ENCODE measurements around the gene OCA2. TPM values are rescaled to one million over a fixed set of nuclear protein-coding genes. Genes with fewer than 3 reads are reported as not detected.

The OCA2 gene
- total and polyA plus RNA-seq, 2 of the 8 experiments (the other 6 are each of a cell fraction or from before 2014, with no cell fraction given): 0.20 TPM

DNA sequence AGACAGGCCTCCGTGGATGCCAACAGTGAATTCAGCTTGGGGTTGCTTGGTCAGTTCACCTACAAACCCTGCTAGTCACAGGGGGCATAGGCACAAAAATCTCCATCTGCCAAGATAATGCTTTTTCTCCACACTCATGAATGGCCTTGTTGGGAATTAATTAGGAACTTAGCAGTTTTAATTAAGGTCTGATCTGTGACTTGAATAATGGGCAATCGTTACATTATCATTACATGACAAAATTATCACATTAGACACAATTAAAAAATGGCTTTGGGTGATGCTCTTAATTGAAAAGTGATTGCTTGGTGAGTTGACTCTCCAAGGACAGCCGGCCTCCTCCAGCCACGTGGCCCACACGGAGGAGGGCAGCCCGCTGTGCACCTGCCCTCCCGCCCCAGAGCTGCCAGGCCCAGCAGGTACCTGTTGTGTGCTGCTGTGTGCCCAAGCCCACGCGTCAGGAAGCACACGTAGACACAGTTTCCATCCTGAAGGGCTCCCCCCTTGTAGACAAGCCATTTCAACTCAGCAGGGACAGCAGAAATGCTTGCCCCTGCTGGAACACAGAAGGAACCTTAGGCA lies 274.2 kb downstream of the OCA2 start:
- Histone ChIP-seq H2BK120ac (replicated peaks; ENCODE audit: low read depth, low read length) (no peak overlapping the region), H4K5ac (ENCODE audit: insufficient read length, low read depth, low read length) (no peak overlapping the region), H3K9me3 (ENCODE audit: insufficient read depth in 2 of 2, low read depth in 1 of 2, low read length in 1 of 2) (no peaks in the 10 kb centered on the region), H2BK15ac (ENCODE audit: low read length) (no peak overlapping the region), H3K4me1 (replicated peaks in 1 of 4; ENCODE audit: control insufficient read depth in 3 of 4, insufficient read depth in 4 of 4, low read length in 3 of 4) (no peaks in the 10 kb centered on the region; a peak in 1 of 7 replicates), H3K9ac (replicated peaks in 1 of 4; ENCODE audit: extremely low read depth in 1 of 4, low read depth in 3 of 4, low read length in 3 of 4) (no peak overlapping the region), H3K36me3 (ENCODE audit: control insufficient read depth in 2 of 4, insufficient read depth in 4 of 4, low read length in 3 of 4) (no peaks in the 10 kb centered on the region), H2BK20ac (ENCODE audit: low read length) (no peak overlapping the region), H2AK5ac (ENCODE audit: low read depth, low read length) (no peak overlapping the region), H3K4ac (replicated peaks; ENCODE audit: insufficient read length, low read depth, low read length) (no peak overlapping the region), H3K4me2 (ENCODE audit: insufficient read depth in 1 of 2, low read depth in 2 of 2, low read length in 2 of 2) (no peak overlapping the region), H4K20me1 (replicated peaks in 1 of 2; ENCODE audit: control insufficient read depth in 1 of 2, insufficient read depth in 2 of 2, low read length in 2 of 2) (peaks cover 0 to 5% of the 10 kb centered on the region in 2 experiments), H3K27me3 (replicated peaks in 1 of 4; ENCODE audit: control insufficient read depth in 3 of 4, extremely low read depth in 1 of 4, insufficient read depth in 3 of 4, low read length in 3 of 4) (no peaks in the 10 kb centered on the region; a peak in 1 of 7 replicates), H2BK12ac (ENCODE audit: low read depth, low read length) (no peak overlapping the region), H3K79me1 (ENCODE audit: low read depth, low read length) (no peaks in the 10 kb centered on the region), H4K91ac (replicated peaks; ENCODE audit: insufficient read length, low read length) (no peak overlapping the region), H2AFZ (ENCODE audit: low read length) (no peak overlapping the region), H3K56ac (replicated peaks; ENCODE audit: insufficient read length, low read depth, low read length) (no peak overlapping the region), H3K14ac (ENCODE audit: insufficient read length) (no peak overlapping the region), H3K23ac (ENCODE audit: insufficient read length) (no peak overlapping the region), H3K18ac (ENCODE audit: extremely low read depth, low read length) (no peak overlapping the region), H3K4me3 (ENCODE audit: extremely low read depth in 1 of 4, insufficient read depth in 2 of 4, low read depth in 3 of 4, low read length in 4 of 4) (no peak overlapping the region), H3K27ac (ENCODE audit: low read depth, low read length) (no peak overlapping the region), H2BK5ac (ENCODE audit: low read depth, low read length) (no peak overlapping the region), H3K79me2 (ENCODE audit: control insufficient read depth in 1 of 2, insufficient read depth in 2 of 2, low read length in 2 of 2) (no peaks in the 10 kb centered on the region), H3K23me2 (ENCODE audit: low read depth, low read length) (no peaks in the 10 kb centered on the region), H4K8ac (ENCODE audit: extremely low read depth, insufficient read depth, low read length) (no peak overlapping the region)
- CTCF ChIA-PET (ENCODE audit: partially characterized antibody): no interaction called here
- no peak for FAIRE-seq
- POLR2A ChIA-PET (ENCODE audit: partially characterized antibody): no interaction called here
- 85% methylated on average over 10 of the region's 10 CpGs; no CpG with 5 or more reads in 1 of the 2 experiments for WGBS, 2 experiments (ENCODE audit: extremely low coverage in 1 of 2, insufficient coverage in 1 of 2, insufficient read length in 1 of 2, insufficient replicate concordance in 2 of 2, low coverage in 1 of 2, low lambda C conversion rate in 2 of 2, missing lambda C conversion rate in 1 of 2)
- no peak for DNase-seq (ENCODE audit: low read depth in 1 of 2, low spot score in 2 of 2)
- TF ChIP-seq JUND (IDR thresholded peaks at IDR 0.05; ENCODE audit: low read length): no peak
- no peak for TF ChIP-seq SRF (IDR thresholded peaks at IDR 0.05; ENCODE audit: low read depth, low read length)
- no peak for TF ChIP-seq SIX5 (IDR thresholded peaks at IDR 0.05; ENCODE audit: low read depth, low read length)
- TF ChIP-seq BCL11A (IDR thresholded peaks at IDR 0.05; ENCODE audit: low read depth in 2 of 2, low read length in 2 of 2): no peak
- TF ChIP-seq MAFK (IDR thresholded peaks at IDR 0.05; ENCODE audit: low read depth, low read length): no peak
- no peak for TF ChIP-seq RFX5 (IDR thresholded peaks at IDR 0.05; ENCODE audit: borderline replicate concordance, low read depth, low read length)
- TF ChIP-seq GABPA (IDR thresholded peaks at IDR 0.05; ENCODE audit: borderline replicate concordance, insufficient read depth, low read length): no peak
- TF ChIP-seq RXRA (IDR thresholded peaks at IDR 0.05; ENCODE audit: insufficient read depth, low read depth, low read length): no peak
- TF ChIP-seq CREB1 (IDR thresholded peaks at IDR 0.05): no peak
- no peak for TF ChIP-seq CBX5 (IDR thresholded peaks at IDR 0.05; ENCODE audit: low read depth, low read length)
- no peak for TF ChIP-seq HDAC2 (IDR thresholded peaks at IDR 0.05; ENCODE audit: borderline replicate concordance in 1 of 2, low read depth in 2 of 2, low read length in 2 of 2)
- TF ChIP-seq, protein P1, sequence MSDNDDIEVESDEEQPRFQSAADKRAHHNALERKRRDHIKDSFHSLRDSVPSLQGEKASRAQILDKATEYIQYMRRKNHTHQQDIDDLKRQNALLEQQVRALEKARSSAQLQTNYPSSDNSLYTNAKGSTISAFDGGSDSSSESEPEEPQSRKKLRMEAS (IDR thresholded peaks at IDR 0.05): no peak
- TF ChIP-seq TAF7 (optimal IDR thresholded peaks at IDR 0.05; ENCODE audit: borderline replicate concordance, low read depth, low read length): no peak

Measured in H1 (cell line).